HG02943 (cell line): ENCODE results near the gene USP6NL.
"Not testable (repeated sequence)": the region's sequence is repeated elsewhere in the genome, so short reads cannot be mapped to it uniquely, and the experiment has no call there.

Experiments
- ATAC-seq: cut with Tn5 transposase; IDR thresholded peaks from one replicate; pipeline ENCODE4 v1.9.1; 2021; ENCODE audit warnings: mild to moderate bottlenecking, low read depth, moderate library complexity; ENCODE audit not compliant: unreplicated experiment

The USP6NL gene

GRCh38 chr10:11522821-11523245 lies 88.6 kb downstream of the USP6NL start:
- no peak for ATAC-seq

- no peak for ATAC-seq
Observed at GRCh38 chr10:11521860-11522259, 89.6 kb downstream of the USP6NL start.

GRCh38 chr10:11520892-11521291 lies 90.6 kb downstream of the USP6NL start:
- no peak for ATAC-seq

- ATAC-seq: no peak
Observed at GRCh38 chr10:11517150-11517549, 94.3 kb downstream of the USP6NL start.

GRCh38 chr10:11516431-11516746 lies 95.1 kb downstream of the USP6NL start:
- ATAC-seq: no peak

- ATAC-seq: no peak
Observed at GRCh38 chr10:11515596-11516430, 95.6 kb downstream of the USP6NL start.

GRCh38 chr10:11513727-11514126 lies 97.7 kb downstream of the USP6NL start:
- ATAC-seq: no peak

GRCh38 chr10:11512596-11512995 lies 98.9 kb downstream of the USP6NL start:
- no peak for ATAC-seq

- ATAC-seq: no peak
Observed at GRCh38 chr10:11511321-11511720, 100.1 kb downstream of the USP6NL start.

- ATAC-seq: no peak
Observed at GRCh38 chr10:11510736-11511135, 100.7 kb downstream of the USP6NL start.

- ATAC-seq: no peak
Observed at GRCh38 chr10:11510281-11510680, 101.2 kb downstream of the USP6NL start.

- no peak for ATAC-seq
Observed at GRCh38 chr10:11509036-11509435, 102.4 kb downstream of the USP6NL start.

GRCh38 chr10:11506247-11506789 lies 105.1 kb downstream of the USP6NL start:
- ATAC-seq: no peak

GRCh38 chr10:11505639-11506038 lies 105.8 kb downstream of the USP6NL start:
- no peak for ATAC-seq

GRCh38 chr10:11504566-11505285 lies 106.7 kb downstream of the USP6NL start:
- ATAC-seq: no peak

GRCh38 chr10:11501600-11501999 lies 109.8 kb downstream of the USP6NL start:
- no peak for ATAC-seq

- ATAC-seq: no peak
Observed at GRCh38 chr10:11499425-11500071, 111.9 kb downstream of the USP6NL start.

- no peak for ATAC-seq
Observed at GRCh38 chr10:11498399-11498798, 113.1 kb downstream of the USP6NL start.

GRCh38 chr10:11494923-11495322 lies 116.5 kb downstream of the USP6NL start:
- ATAC-seq: not testable (repeated sequence)

GRCh38 chr10:11493646-11494045 lies 117.8 kb downstream of the USP6NL start:
- no peak for ATAC-seq

GRCh38 chr10:11491087-11491486 lies 120.4 kb downstream of the USP6NL start:
- ATAC-seq: no peak
